CD4-positive, alpha-beta T cell treated with Interleukin-6 at 100 ng/mL for 8 hours (primary cell): Measurements from ENCODE around the gene PRDM5.

Experiments used
- DNase-seq: peaks from one replicate; pipeline ENCODE4 v3.0.0-alpha.2; 2020; ENCODE audit warnings: mixed read lengths, low spot score

The PRDM5 gene

DNA sequence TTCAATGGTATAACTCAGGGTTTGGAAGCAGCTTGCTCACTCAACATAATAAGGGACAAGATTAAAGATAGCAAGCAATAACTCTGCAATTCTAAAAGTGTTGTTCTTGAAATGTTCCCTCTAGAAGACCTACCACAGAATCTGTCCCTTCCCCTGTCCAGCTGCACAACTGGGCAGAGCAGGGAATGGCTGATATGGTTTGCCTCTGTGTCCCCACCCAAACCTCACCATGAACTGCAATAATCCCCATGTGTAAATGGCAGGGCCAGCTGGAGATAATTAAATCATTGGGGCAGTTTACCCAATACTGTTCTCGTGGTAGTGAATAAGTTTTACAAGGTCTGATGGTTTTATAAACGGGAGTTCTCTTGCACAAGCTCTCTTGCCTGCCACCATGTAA lies 19.1 kb downstream of the PRDM5 start:
- no peak for DNase-seq

DNA sequence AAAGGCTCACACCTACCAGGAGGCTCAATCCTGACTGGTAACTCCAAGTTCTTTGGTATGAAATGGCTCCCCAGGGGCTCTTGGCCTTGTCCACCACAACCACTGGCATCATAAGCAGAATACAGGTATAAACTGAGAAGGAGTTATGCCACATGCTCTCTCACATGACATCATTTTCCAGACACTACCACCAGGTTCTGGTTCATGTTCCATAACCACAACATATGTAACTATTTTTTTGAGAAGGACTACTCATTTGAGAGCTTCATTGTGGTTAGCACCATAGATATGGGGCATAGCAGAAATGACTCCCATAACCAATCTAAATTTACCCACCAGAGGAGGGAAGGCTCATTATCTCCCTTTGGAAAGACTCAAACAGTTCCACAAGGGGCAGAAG lies 19.6 kb downstream of the PRDM5 start:
- DNase-seq, result no peak

DNA sequence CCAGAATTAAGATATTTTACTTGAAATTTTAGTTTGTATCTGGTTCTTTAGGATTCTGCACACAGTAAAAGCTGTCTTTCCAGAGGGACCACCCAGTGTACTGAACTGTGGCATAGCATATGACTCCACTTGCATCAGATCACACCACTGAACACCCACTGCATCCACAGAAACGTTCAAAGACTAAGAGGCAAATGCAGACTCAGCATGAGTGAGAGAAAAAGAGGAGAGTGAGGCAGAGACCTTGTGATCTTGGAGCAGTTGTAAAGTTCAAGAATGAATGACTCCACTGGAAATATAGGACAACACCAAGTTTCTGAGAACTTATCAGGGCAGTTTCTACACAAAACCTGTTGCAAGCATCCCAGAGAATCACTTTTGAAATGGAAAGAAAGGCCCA lies 20.8 kb downstream of the PRDM5 start:
- no peak for DNase-seq

DNA sequence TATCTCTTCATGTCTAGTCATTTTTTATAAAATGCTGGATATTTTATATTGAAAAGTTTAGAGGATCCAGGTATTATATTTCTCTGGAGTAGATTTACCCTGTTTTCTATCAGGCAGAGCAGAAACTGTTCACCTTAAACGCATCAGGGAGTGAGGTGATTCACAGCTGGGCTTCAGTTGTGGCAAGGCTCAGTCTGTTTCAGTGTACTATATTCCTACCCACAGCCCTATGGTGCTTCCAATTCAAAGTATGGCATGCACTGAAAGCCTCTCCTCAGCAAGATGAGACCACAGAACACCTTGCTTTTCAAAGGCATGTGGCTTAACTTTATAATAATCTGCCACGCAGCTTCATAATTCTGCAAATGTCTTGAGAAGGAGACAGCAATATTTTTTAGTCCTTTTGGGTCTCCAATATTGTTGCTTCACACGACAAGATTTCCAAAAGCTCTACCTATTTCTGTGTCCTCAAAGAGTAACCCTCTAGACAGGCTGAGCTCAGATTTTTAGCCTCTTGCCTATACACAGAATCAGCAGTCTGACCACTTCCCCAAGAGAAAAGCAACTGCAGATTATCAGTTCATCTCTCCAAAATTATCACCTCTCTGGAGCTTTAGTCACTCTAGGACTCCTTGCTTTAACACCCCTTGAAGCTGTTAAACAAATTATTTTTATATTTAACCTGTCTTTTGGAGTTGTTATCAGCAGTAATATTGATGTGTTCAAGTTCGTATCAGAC lies 24.4 kb downstream of the PRDM5 start:
- no peak for DNase-seq

DNA sequence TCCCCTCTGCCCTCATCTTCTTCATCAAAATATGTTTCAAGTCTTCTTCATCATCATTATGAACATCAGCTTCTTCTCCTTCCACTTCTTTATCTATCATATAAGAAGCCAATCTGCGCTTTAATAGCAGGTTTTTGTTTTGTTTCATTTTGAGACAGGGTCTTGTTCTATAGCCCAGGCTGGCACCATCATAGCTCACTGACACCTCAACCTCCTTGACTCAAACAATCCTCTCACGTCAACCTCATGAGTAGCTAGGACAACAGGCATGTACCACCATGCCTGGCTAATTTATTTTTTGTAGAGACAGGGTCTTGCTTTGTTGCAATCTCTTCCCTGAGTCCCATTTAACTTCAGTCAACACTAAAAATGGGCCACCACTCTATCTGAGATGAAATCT lies 27.0 kb downstream of the PRDM5 start:
- DNase-seq, result no peak

DNA sequence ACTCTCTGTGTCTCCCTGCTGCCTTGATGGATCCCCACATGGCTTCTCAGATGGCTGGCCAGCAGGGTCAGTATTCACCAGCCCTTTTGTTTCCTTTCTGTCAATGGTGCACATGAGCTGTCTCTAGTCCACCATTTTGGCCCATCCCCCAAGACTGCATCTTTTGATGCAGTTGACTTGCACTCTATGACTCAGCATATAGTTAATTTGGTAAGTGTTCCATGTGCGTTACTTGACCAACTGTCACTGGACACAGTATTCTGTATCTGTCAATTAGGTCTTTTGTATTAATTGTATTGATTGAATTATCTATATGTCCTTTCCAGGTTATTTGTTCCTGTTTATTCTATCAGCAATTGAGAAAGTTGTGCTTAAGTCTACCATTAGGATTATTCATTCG lies 29.2 kb downstream of the PRDM5 start:
- no peak for DNase-seq

DNA sequence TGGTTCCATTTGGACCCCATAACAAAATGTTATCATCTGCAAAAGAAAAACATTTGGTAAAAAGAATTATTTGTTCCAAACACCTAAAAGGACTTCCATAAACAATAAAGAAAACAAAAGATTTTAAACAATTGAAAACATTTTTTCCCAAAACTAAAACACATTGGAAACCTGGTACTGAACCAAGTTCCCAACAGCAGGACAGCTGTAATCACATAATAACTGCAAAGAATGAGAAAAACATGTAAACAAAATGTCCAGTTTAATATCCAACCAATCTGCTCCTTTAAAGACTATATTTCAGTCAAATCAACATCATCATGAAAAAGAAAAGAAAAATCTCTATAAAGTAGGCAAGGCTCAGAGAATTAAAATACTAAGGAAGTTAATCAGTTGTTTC lies 36.3 kb downstream of the PRDM5 start:
- no peak for DNase-seq

DNA sequence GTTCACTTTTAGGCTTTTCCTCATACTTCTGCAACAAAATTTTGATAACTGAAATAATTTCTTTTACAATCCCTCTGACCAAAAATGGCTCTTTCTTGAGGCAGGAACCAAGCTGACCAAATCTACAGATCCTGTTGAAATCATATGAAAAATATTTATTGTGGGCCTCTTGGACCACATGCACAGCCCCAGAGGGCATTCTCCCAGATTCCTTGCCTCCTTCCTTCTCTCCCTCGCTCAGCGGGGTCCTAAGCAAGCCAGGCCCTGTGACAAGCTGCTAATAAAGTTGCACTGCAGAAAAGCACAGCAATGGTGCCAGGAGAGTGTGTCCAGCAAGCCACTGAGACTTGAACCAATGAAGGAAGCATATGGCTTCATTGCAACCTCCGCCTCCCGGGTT lies 40.7 kb downstream of the PRDM5 start:
- DNase-seq, result no peak

DNA sequence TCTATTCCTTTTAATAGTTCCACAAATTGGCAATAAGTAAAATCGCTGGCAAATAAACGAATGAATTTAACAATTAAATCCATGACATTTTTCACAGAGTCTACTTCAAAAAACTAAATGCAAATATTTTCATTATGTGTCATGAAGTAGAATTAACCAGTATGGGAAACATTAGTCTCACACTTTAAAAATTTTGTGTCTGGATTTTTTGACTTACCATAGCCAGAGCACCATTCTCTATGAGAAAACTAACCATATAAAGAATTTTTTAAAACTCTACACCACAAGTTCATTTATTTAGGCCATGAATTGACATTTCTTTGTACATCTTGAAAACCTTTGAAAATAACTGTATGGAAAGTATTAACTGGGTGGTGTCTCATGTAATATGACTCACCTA lies 41.2 kb downstream of the PRDM5 start:
- no peak for DNase-seq

DNA sequence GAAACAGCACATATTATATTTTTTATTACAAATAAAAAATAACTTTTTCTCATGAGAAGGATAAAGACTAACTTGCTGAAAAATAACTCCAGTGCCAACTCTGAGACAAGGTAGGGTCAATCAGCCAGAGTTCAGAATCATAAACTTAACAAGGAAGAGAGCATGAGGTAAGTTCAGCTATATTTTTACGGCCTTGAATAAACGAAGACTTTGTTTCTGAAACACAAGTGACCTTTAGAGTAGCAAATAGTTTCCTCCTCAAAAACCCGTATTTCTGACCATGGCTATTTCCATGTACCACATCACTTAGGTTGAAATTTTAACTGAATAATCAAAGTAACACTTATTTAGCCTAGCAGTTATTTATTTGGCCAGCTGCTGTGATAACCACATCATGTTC lies 45.5 kb downstream of the PRDM5 start:
- no peak for DNase-seq

DNA sequence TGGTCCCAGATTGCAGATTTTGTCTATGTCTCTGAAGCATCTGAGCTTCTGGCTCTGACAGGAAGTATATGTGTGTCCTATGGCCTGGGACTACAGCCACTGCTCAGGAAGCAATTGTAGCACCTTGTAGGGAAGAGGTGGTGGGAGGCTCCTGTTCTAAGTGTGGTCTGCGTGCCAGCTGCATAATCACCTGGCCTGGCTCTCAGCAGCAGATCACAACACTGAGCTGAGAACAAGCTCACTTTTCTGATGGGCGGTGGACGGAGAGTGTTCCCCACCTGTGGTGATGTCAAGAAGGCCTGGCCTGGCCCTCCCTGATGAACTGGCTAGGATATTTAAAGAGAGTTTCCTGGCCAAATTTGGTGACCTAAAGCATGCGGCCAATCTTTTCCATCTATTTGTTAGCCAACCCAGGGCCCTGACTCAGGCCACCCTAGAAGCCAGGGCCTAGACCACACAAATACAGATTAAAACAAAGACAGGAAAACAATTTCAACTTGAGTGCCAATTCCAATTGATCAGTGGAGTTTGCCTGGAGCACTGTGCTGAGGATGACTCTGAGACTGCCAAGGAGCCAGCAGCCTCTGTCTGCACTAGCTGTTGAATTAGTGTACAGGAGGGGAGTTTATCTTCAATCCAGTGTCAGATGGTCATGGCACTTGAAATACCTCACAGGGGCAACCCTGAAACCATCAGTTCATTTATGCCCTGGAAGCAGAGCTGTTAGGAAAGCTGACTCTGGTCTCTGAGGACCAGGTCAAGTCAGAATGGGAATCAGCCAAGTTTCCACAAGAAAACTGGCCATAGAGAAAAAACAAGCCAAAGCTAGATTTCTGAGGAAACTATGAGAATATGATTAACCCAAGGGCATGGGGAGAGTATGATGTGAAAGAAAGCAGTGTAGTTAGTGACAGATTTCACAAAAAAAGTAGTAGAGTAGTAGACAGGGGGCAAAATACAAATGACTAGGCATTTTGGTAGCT lies 47.4 kb downstream of the PRDM5 start:
- no peak for DNase-seq

DNA sequence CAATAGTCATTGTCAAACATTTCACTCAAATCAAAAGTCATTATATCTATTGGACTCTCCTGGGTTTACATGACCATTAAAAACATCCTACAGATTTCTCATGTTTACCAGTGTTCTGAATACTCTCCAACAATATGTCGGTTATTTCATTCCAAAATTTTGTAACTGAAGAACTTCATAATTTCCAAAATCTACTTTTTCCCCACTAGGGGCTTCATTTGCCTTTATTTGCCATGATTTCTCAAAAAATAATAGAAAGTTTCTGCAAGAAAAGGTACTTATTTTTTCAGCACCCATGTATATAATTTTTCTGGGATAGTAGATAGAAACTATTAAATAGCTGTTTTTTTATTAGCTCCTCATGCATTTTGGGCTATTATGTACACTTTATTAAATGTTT lies 49.0 kb downstream of the PRDM5 start:
- no peak for DNase-seq

DNA sequence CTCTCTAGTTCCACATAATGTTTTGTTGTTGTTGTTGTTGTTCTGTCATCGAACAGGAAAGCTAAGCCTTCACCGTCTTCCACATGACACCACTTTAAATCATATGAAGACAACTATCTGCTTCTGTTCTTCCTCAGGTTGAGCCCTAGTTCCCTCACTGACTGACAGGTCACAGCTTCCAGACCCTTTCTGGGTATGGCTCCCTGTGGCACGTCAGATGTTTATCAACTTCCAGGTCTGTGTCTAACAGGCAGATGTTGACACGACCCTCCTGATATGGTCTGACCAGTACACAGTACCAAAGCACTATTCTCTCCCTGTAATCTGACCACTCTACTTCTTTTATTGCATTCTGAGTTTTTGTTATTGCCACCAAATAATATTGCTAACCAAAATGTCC lies 51.4 kb downstream of the PRDM5 start:
- no peak for DNase-seq

DNA sequence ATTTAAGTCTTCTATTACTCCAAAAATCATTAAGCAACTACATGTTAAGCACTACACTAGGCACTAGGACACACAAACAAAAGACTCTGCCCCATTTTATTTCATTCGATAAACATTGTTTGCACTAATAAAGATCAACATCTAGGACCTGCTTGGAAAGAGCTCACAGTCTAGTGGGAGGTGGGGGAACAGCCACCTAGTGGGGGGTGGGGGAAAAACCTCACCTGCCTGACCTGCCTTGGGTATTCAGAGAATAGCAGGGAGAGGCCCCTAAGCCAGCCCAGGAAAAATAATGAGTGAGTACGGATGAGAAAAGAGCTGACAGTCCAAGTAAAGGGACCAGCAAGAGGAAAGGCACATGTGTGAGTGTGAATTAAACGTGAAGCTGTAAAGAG lies 52.2 kb downstream of the PRDM5 start:
- no peak for DNase-seq

DNA sequence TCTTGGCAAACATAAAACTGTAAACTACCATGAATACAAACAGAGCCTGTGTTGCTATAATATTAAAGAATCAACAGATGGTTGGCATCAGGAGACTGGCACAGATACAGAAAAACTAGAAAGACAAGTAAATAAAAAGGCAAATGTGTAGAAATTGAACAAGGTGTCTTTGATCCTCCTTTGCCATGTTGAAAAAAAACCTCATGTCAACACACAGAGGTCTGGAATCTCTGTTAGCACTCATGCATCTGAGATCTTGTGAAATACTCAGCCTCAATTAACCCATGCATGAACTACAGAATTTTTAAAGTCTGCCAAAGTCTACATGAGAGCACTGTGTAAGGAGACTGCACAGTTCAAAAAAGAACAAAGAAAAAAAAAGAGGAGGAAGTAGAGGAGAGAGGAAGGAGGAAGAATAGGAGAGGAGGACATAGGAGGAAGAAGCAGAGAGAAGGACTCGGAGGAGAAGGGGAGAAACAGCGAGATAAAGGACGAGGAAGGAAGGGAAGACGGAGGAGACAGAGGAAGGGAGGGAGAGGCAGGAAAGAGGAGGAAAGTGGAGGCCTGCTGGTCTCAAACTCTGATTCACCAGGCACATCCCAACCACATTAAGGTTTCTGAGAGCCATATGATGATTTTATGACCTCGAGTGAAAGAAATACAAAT lies 52.8 kb downstream of the PRDM5 start:
- DNase-seq, result no peak

DNA sequence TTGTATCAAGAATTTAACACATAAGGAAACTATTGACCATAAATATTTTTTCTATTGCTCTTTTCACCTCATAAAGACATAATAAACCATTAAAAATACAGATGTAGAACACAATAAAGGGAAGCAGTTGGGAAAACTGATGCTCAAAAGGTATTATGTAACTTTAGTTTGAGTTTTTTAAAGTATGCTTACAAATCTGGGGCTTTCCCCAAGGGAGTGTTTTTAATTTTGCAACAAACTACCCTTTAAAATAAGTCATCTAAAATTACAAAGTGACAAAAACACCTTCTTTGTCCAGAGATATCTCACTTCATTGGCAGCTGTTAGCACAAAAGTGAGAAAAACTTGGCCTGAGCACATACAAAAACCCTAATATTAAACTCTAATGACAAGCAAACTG lies 55.0 kb downstream of the PRDM5 start:
- DNase-seq, result no peak

DNA sequence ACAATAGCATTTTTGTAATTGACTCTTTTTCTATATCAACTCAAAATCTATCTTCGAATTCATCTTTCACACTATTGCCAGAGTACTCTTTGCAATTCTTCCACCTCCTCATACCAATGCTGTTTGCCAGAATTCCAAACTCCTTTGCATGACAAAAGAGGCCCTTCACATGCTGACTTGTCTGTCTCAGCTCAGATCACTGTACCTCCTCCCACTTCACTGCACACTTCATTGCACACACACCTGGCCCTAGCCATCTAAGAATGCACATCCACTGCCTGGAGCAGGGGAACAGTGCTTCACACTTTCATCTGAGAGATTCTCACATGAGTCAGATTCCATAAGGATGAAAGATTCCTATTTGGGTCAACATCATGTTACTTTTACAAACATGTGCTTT lies 56.5 kb downstream of the PRDM5 start:
- DNase-seq, result no peak

DNA sequence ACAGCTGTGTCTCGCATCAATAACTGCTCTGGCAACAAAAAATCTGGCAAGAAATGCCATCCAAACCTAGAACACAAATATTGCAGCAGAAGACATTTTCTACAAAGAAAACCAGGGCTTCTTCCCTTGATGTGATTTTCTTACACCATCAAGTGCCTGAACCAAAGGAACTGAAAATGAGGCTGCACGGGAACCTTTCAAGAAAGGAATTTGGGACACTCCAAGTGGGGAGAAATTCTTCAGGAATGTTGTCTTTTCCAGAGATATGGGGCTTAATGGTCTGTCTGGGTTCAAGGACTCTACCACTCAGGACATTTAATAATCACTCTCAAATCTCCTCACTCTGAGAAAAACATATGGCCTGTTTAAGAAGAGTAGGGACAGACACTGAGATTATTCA lies 57.6 kb downstream of the PRDM5 start:
- no peak for DNase-seq

DNA sequence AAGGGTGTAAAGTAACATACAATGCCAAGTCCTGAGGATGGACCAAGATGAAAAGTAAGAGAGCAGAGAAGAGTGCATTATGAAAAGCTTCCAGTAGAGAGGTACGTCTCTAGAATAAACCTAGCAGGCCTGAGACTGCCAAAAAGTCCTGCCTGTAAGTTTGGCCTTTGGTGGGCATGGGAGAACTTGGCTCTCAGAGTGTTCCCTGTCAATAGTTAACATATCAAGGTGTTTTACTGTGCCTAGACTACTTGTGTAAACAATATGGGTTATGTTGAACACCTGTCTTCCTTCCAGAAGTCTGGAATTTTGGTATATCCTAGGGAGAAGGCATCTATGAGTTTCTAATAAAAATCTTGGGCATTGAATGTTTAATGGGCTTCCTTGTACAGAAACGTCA lies 60.1 kb downstream of the PRDM5 start:
- no peak for DNase-seq

DNA sequence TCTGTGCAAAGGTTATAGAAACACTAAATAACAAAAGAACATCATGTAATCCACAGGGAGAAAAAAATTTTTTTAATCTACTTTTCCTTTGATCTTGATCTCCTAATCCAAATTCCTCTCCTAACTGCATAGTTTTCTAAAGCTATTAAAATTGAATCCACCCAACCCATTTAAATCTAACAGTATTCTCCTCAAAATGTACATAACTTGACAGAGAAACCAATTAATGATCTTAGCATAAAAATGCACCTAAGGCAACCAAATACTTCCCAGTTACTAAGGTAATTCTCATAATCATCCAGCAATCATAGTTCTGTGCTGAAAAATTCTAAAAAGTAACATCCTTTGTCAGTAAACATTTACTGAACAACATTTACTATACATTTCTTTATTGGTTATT lies 60.7 kb downstream of the PRDM5 start:
- DNase-seq, result no peak

DNA sequence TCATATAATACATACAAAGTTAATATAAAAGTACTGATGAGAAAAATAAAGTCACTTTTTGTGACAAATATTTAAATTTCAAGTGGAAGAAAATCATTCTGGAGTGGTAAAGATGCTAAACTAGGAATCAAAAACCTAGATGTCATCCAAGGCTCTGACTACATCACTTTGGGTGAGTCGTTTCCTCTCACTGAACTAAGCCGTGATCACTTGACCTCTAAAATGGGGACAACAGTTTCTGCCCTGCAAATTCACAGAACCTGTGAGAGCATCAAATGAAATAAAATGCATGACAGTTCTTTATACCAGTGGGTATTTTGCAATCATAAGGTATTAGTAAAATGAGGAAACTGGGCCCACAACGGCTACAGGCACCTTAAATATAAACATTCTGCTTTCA lies 63.8 kb downstream of the PRDM5 start:
- no peak for DNase-seq

DNA sequence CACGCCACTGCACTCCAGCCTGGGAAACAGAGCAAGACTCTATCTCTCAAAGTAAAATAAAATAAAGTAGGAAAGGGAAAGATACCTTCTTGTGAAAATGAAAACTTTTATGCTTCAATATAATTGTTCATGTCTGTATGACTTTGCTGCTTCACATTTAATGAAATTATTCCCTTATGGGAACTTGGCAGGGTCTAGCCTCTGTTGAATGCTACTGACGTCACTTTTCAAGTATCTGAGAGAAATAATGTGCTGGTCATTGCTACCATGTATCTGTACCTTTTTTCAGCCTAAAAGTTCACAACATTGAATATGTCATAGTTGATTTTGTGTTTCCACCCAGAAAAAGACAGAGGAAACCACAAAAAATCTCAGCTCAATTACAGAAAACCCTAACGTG lies 65.2 kb downstream of the PRDM5 start:
- DNase-seq, result no peak

DNA sequence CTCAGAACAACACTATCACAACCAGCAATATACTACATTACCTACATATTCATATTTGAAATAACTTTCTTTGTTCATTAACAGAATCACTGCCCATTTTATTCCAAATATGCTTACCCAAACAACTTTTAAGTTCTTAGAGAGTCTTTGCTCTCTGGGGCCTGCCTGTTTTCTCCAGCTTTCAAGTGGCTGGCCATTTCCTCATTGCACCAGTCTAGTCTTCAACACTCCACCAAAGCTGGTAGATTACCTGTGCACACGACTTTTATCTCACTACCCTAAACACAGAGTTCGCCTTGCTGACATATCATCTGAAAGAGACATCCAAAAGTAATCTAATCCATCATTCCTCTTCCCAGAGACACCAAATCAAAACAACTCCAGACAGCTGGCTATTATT lies 66.2 kb downstream of the PRDM5 start:
- DNase-seq, result no peak
